Measurements from ENCODE around the gene SLC25A38. TPM values are rescaled to one million over a fixed set of nuclear protein-coding genes. Genes with fewer than 3 reads are reported as not detected.
"Not testable (repeated sequence)": the region's sequence is repeated elsewhere in the genome, so short reads cannot be mapped to it uniquely, and the experiment has no call there.

Gene SLC25A38
- total RNA-seq, 2 donors from 2014 or later = 14.3 to 15.7 TPM

DNA sequence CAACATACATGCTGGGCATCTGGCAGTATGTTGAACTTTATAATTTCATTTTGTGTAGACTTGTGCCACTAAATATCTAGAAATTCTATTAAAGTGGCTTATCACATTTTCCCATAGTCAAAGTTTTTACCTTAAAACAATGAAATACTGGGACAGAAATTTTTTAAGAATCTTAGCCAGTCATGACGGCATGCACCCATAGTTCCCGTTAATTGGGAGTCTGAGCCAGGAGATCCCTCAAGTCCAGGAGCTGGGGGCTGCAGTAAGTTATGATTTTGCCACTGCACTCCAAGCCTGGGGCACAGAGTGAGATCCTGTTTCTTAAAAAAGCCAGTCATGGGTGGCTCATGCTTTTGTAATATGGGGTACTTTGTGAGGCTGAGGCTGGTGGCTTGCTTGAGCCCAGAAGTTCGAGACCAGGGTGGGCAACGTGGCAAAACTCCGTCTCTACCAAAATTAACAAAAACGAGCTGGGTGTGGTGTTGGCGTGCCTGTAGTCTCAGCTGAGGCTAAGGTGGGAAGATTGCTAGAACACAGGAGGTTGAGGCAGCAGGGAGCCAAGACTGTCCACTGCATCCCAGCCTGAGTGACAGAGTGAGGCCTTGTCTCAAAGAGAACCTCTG lies 26.5 kb downstream of the SLC25A38 start:
- H3K36me3 ChIP-seq = peaks cover 66% of the 10 kb centered on the region
- H3K4me1 ChIP-seq = peaks cover 0 to 31% of the 10 kb centered on the region in 2 donors
- H3K9me3 ChIP-seq = no peaks in the 10 kb centered on the region
- no peak overlapping the region for H3K4me3 ChIP-seq
- TF ChIP-seq, protein P1, sequence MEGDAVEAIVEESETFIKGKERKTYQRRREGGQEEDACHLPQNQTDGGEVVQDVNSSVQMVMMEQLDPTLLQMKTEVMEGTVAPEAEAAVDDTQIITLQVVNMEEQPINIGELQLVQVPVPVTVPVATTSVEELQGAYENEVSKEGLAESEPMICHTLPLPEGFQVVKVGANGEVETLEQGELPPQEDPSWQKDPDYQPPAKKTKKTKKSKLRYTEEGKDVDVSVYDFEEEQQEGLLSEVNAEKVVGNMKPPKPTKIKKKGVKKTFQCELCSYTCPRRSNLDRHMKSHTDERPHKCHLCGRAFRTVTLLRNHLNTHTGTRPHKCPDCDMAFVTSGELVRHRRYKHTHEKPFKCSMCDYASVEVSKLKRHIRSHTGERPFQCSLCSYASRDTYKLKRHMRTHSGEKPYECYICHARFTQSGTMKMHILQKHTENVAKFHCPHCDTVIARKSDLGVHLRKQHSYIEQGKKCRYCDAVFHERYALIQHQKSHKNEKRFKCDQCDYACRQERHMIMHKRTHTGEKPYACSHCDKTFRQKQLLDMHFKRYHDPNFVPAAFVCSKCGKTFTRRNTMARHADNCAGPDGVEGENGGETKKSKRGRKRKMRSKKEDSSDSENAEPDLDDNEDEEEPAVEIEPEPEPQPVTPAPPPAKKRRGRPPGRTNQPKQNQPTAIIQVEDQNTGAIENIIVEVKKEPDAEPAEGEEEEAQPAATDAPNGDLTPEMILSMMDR (IDR thresholded peaks at IDR 0.05) = no peak
- DNase-seq (ENCODE audit: low spot score) = no peak
- no peak overlapping the region for H3K27ac ChIP-seq
- H3K27me3 ChIP-seq = no peaks in the 10 kb centered on the region

DNA sequence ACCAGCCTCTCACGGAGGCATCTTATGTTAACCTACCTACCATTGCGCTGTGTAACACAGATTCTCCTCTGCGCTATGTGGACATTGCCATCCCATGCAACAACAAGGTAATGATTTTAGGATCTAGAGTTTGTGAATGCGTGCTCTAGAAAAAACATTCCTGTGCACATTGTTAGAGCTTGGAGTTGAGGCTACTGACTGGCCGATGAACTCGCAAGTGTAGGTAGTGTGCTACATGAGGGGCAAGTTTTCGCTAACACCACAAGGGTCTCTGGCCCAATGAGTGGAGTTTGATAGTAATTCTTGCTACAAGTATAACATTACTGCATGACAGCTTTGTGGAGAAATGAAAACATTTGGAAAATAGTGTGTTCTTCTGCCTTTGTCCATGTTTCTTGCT lies 27.7 kb downstream of the SLC25A38 start:
- no peak overlapping the region for H3K4me3 ChIP-seq
- TF ChIP-seq, protein P1 (IDR thresholded peaks at IDR 0.05) = no peak
- no peak for DNase-seq (ENCODE audit: low spot score)
- no peak overlapping the region for H3K27ac ChIP-seq
- H3K9me3 ChIP-seq = no peaks in the 10 kb centered on the region
- H3K27me3 ChIP-seq = no peaks in the 10 kb centered on the region
- H3K4me1 ChIP-seq = peaks cover 0 to 33% of the 10 kb centered on the region in 2 donors
- peaks cover 66% of the 10 kb centered on the region for H3K36me3 ChIP-seq

DNA sequence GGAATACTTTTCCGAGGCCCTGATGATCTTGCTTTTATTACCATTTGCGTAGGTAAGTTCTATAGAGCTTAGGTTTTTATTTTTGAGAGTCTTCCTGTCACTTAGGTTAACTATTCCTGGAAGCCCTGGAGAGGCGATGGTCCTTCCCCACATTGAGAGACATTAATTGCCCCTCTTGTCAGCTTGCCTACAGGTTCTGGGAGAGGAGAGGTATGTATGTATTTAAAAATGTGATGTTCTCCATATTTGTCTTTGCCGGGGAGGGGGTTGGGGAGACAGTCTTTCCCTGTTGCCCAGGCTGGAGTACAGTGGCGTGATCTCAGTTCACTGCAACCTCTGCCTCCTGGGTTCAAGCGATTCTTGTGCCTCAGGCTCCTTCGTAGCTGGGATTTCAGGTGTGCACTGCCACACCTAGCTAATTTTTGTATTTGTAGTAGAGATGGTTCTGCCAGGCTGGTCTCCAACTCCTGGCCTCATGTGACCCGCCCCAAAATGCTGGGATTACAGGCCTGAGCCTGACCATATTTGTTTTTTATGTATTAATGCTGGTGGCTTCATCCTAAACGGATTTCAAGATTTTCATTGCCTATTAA lies 29.6 kb downstream of the SLC25A38 start:
- peaks cover 64% of the 10 kb centered on the region for H3K36me3 ChIP-seq
- no peaks in the 10 kb centered on the region for H3K27me3 ChIP-seq
- no peak overlapping the region for H3K27ac ChIP-seq
- H3K4me3 ChIP-seq = no peak overlapping the region
- no peak for DNase-seq (ENCODE audit: low spot score)
- TF ChIP-seq, protein P1 (IDR thresholded peaks at IDR 0.05) = no peak
- no peaks in the 10 kb centered on the region for H3K9me3 ChIP-seq
- H3K4me1 ChIP-seq = peaks cover 0 to 24% of the 10 kb centered on the region in 2 donors

DNA sequence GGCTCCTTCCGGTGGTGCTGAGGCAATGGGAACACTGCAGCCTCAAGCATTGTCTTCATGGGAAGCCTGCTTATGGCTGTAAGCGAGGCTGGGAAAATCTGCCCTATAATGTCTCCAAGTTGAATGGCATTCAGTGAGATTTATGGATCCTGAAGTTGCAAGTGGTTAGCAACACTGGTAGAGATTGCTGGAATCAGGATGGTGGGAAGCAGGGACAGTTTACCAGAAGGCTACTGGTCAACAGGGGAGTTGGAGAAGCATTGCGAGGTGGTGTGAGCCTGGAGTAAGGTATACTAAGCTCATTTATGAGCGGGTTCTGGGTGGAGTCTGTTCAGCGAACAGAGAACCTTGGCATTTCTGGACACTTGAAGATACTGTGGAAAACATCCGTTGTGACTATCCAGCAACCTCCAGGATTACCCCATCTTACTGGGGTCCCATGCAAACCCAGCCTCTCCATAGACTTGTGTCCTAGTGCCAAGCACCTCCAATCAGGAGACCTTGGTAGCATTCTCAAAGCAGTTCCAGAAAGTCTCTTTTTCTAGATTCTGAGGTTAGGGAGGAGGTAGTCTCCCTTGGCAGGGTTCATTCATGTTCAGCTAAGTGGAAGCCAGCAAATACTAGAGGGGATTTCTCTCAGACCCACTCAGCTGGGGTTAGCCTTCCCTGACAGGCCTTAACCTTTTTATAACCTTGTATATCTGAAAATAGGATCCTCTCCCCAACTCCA lies 30.7 kb downstream of the SLC25A38 start:
- peaks cover 0 to 19% of the 10 kb centered on the region in 2 donors for H3K4me1 ChIP-seq
- no peak for DNase-seq (ENCODE audit: low spot score)
- no peaks in the 10 kb centered on the region for H3K27me3 ChIP-seq
- TF ChIP-seq, protein P1 (IDR thresholded peaks at IDR 0.05) = no peak
- H3K27ac ChIP-seq = no peak overlapping the region
- H3K4me3 ChIP-seq = no peak overlapping the region
- H3K9me3 ChIP-seq = no peaks in the 10 kb centered on the region
- peaks cover 53% of the 10 kb centered on the region for H3K36me3 ChIP-seq

DNA sequence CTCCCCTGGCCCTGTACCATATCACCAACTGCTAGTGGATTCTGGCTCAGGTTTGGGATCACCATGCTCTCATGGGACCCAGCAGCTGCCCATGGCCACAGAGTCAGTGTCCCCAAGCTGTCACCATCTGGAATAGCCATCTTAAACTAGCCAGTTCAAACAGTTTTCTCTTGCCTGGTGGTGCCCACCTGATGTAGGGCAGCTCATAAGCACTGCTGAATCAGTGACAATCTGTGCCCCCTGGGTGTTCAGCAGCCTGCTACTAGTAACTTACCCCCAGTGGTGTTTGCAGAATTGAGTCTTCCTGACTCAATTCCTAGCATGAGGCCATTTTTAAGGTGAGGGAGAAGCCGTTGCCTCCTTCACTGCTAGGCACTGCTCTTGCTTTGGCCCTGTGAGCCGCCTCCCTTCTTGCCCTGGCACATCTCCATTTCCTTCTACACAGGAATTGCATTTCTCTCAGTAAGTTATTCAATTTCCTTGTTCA lies 31.3 kb downstream of the SLC25A38 start:
- H3K9me3 ChIP-seq = no peaks in the 10 kb centered on the region
- H3K36me3 ChIP-seq = peaks cover 47% of the 10 kb centered on the region
- DNase-seq (ENCODE audit: low spot score) = no peak
- no peaks in the 10 kb centered on the region for H3K27me3 ChIP-seq
- peaks cover 0 to 19% of the 10 kb centered on the region in 2 donors for H3K4me1 ChIP-seq
- no peak overlapping the region for H3K27ac ChIP-seq
- H3K4me3 ChIP-seq = no peak overlapping the region
- TF ChIP-seq, protein P1 (IDR thresholded peaks at IDR 0.05) = no peak

DNA sequence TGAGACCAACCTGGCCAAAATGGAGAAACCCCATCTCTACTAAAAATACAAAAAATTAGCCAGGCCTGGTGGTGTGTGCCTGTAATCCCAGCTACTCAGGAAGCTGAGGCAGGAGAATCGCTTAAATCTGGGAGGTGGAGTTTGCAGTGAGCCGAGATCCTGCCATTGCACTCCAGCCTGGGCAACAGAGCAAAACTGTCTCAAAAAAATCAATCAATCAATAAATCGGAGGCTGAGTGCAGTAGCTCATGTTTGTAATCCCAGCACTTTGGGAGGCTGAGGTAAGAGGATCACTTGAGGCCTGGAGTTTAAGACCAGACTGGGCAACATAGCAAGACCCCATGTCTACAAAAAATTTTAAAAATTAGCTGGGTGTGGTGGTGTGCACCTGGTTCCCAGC lies 32.1 kb downstream of the SLC25A38 start:
- DNase-seq (ENCODE audit: low spot score); H3K27ac ChIP-seq; H3K4me3 ChIP-seq; H3K9me3 ChIP-seq; H3K27me3 ChIP-seq: not testable (repeated sequence)
- Histone ChIP-seq H3K36me3 (peaks cover 39% of the 10 kb centered on the region), H3K4me1 (peaks cover 0 to 14% of the 10 kb centered on the region in 2 donors)
